Measurements from ENCODE around the gene NDUFS7.
"Not testable (repeated sequence)": the region's sequence is repeated elsewhere in the genome, so short reads cannot be mapped to it uniquely, and the experiment has no call there.

The NDUFS7 gene

DNA sequence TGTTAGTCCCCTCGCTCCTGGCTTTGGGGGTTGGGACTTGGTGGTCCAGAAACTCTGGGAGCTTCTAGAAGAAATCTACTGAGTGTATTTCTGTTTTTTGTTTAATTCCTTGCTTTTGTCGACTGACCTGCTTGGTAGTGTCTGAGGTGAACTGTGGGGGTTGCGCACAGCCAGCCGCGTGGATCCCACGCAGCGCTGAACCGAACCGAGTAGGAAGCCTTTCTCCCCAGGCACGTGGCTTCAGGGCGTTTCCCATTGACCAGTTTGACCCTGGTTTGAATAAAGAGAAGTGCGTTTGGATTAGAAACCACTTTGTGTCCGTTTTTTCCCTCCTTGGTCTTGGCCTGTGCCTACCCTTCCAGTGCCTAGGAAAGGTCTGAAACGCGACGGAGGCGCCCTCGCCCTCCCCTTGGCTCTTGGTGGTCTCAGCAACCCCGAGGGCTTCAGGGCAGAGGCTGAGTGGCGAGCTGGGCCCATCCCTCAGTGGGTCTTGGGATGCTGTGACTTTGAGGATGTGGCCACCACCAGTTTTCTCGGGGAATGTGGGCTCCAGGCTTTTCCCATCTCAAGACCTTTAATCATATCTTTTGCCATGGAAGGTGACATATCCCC is 51.8 kb downstream of the NDUFS7 start:
- no peak for DNase-seq

GRCh38 chr19:1437609-1438008 is 53.9 kb downstream of the NDUFS7 start:
- DNase-seq = no peak

- peak; percentile 62 for DNase-seq
Measured at GRCh38 chr19:1438035-1438932, 54.6 kb downstream of the NDUFS7 start, which contains the start of gene RPS15. Gene RPS15 (plus strand): TSS chr19:1438396. CDS start chr19:1438426, 30 bp downstream.

- DNase-seq = no peak
Measured at GRCh38 chr19:1438933-1439354, 55.2 kb downstream of the NDUFS7 start.

DNA sequence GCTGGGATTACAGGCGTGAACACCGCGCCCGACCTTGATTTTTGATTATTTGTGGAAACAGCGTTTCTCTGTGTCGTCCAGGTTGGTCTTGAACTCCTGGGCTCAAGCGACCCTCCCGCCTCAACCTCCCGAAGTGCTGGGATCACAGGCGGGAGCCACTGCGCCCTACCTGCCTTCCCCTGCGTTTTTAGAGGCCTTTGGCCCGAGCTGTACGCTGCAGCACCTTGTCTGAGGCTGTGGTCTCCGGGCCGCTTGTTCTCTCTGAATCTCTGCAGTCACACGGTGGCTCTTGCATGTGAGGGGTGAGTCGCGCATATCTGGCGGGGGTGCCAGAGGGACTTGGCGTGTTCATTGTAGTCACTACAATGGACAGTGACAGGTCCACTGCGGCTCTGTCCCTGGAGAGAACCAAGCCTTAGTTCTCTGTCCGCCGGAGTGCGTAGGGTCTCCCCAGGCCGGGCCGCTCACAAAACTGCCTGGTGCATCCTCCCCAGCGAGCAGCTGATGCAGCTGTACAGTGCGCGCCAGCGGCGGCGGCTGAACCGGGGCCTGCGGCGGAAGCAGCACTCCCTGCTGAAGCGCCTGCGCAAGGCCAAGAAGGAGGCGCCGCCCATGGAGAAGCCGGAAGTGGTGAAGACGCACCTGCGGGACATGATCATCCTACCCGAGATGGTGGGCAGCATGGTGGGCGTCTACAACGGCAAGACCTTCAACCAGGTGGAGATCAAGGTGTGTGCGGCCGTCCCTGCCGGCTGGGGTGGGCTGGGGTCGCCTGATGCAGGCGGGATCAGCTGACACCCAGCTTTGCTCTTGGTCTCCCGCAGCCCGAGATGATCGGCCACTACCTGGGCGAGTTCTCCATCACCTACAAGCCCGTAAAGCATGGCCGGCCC is 56.1 kb downstream of the NDUFS7 start:
- DNase-seq = not testable (repeated sequence)

DNA sequence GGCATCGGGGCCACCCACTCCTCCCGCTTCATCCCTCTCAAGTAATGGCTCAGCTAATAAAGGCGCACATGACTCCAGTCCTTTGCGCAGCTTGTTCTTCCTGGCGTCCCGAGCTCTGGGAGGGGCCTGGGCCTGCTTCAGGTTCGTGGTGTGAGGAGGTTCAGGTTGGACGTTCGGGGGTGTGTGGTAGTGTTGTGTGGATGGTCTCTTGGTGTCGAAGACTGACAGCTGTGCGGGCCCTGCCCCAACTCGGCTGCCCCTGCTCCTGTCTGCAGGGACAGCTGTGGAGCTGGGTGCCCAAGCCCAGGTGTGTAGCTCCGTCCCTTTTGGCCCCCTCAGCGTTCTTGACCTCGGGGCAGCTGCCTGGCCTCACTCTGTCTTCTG is 56.7 kb downstream of the NDUFS7 start:
- no peak for DNase-seq

DNA sequence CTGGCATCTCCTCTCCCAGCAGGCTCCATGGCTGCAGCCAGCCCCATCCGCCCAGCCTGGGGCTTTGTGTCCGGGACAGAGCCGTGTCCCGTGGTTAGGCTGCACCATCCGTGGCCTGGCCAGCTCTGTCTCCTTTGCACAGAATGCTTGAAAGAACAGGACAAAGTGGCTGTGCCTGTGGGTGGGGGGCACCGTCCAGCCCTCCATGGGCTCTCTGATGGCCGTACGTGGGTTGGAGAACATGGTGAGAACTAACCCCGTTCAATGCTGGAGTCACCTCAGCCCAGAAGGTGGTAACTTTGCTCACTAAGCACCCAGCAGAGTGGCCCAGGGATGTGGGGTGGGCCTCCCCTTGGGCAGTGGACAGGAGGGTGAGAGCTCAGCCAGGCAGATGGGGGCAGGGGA is 57.3 kb downstream of the NDUFS7 start:
- DNase-seq = no peak

DNA sequence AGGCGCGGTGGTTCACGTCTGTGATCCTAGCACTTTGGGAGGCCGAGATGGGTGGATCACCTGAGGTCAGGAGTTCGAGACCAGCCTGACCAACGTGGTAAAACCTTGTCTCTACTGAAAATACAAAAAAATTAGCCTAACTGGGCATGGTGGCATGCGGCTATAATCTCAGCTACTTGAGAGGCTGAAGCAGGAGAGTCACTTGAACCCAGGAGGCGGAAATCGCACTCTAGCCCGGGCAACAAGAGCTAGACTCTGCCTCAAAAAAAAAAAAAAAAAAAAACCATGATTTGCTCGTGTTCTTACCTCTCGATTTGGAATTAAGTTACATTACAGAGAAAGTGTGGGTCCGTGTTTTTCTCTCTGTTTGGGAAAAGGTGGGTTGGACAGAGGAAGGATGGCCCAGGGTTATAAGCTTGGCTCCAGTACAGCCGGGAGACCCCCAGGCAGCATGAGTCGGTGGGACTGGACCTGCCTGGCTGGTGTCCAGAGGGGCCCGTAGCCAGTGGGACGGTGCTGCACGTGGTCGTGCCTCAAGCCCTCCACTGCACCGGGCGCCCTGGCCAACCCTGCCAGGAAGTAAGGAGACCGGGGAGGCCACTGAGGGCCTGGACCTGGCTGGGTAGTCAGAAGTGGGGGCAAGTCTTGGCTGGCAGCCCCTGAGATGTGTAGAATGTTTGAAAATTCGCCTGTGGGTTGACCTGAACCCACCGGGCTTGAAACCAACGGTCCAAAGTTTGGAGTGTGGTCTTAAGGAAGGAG is 58.2 kb downstream of the NDUFS7 start:
- DNase-seq = no peak

All from NCI-H1694 (cell line).